ENCODE data around the gene SLC2A13.

GRCh38 chr12:40015345-40015744 lies 90.5 kb downstream of the SLC2A13 start:
- no peak for TF ChIP-seq CTCF (IDR thresholded peaks at IDR 0.05; ENCODE audit: low read depth, low read length, missing input control)
- TF ChIP-seq SP1 (IDR thresholded peaks at IDR 0.05) = no peak
- no peak for TF ChIP-seq MAX (IDR thresholded peaks at IDR 0.05)
